A549 (cell line): ENCODE data around the gene RETREG1.

Source experiments
- EP300 ChIP-seq, 2 experiments: fragments of >200 bp; sonication (Bioruptor Twin); formaldehyde crosslinking; IDR thresholded peaks; 2 replicates in 1 of 2; 3 replicates in 1 of 2; pipeline ENCODE4 v1.6.1; 2016 to 2017
- ESRRA ChIP-seq: fragments of 150-350 bp; IDR thresholded peaks from 2 replicates; pipeline ENCODE4 v1.6.1; 2014; ENCODE audit warnings: mild to moderate bottlenecking, low read length, borderline replicate concordance
- HOXA7 ChIP-seq: fragments of 250-450 bp; sonication (Bioruptor Pico); IDR thresholded peaks from 2 replicates; pipeline ENCODE4 v1.5.0; 2020; ENCODE audit warnings: mild to moderate bottlenecking, moderate library complexity
- JUN ChIP-seq, 2 experiments: fragments of >200 bp; sonication (Bioruptor Twin); formaldehyde crosslinking; IDR thresholded peaks; 2 replicates in 1 of 2; 3 replicates in 1 of 2; pipeline ENCODE4 v1.6.1; 2016 to 2017
- KDM5A ChIP-seq: fragments of 200-600 bp; sonication (generic); IDR thresholded peaks from 2 replicates; pipeline ENCODE4 v1.6.1; 2016; ENCODE audit warnings: antibody characterized with exemption, mild to moderate bottlenecking
- MYC ChIP-seq: IDR thresholded peaks from 2 replicates; pipeline ENCODE4 v1.6.1; 2012; ENCODE audit warnings: mild to moderate bottlenecking, inconsistent platforms, low read length, improper control_type of control experiment, borderline replicate concordance
- POLR2A ChIP-seq: IDR thresholded peaks from 2 replicates; pipeline ENCODE4 v1.6.1; 2012; ENCODE audit warnings: mild to moderate bottlenecking, low read length
- RAD21 ChIP-seq, 2 experiments: fragments of >200 bp in 1 of 2; sonication (Bioruptor Twin) in 1 of 2; formaldehyde crosslinking in 1 of 2; IDR thresholded peaks in 1 of 2; conservative IDR thresholded peaks in 1 of 2; 2 replicates in 1 of 2; 3 replicates in 1 of 2; pipeline ENCODE4 v1.6.1; 2012 to 2018; ENCODE audit warnings: inconsistent platforms in 1 of 2
- SMC3 ChIP-seq: fragments of >200 bp; sonication (Bioruptor Twin); formaldehyde crosslinking; IDR thresholded peaks from 3 replicates; pipeline ENCODE4 v1.6.1; 2018; ENCODE audit warnings: inconsistent platforms
- SREBF2 ChIP-seq: fragments of 450-650 bp; IDR thresholded peaks from 2 replicates; pipeline ENCODE4 v1.6.1; 2014; ENCODE audit warnings: mild to moderate bottlenecking, moderate library complexity
- TF ChIP-seq, protein P1 (sequence below): IDR thresholded peaks from 2 replicates; pipeline ENCODE4 v1.6.1; 2012
- TF ChIP-seq, protein P2 (sequence below): fragments of >200 bp; sonication (Bioruptor Twin); formaldehyde crosslinking; IDR thresholded peaks from 3 replicates; pipeline ENCODE4 v1.5.1; 2016

DNA sequence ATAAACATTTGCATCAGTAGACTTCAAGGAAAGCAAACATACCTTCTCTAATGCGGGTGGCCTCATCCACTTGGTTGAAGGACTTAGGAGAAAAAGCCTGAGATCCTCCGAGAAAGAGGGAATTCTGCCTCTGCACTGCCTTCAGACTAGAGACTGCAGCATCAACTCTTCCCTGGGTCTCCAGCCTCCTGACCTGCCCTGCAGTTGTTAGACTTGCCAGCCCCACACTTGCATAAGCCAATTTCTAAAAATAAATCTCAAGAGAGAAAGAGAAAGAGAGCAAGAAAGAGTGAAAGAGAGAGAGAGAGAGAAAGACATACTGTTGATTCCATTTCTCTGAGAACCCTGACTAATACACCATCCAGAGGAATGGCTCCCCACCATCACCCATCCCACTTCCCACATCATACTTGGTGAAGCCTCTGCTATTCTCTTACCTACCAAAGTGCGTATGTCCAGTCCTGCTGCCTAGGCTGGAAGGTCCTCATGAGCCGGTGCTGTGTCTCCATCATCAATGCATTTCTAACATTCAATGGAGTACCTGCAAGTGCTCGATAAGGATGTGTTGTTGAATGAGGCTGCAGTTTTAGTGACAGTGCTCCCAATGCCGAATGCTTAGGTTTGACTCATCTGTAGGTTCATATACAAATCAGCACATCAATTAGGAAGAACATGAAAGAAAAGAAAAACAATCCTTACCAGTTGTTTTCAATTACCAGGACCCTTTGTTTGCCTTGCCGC lies 186.3 kb downstream of the RETREG1 start:
- no peak for TF ChIP-seq ESRRA
- TF ChIP-seq, protein P1, sequence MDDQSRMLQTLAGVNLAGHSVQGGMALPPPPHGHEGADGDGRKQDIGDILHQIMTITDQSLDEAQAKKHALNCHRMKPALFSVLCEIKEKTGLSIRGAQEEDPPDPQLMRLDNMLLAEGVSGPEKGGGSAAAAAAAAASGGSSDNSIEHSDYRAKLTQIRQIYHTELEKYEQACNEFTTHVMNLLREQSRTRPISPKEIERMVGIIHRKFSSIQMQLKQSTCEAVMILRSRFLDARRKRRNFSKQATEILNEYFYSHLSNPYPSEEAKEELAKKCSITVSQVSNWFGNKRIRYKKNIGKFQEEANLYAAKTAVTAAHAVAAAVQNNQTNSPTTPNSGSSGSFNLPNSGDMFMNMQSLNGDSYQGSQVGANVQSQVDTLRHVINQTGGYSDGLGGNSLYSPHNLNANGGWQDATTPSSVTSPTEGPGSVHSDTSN, result no peak
- no peak for TF ChIP-seq SMC3
- no peak for TF ChIP-seq RAD21 (conservative IDR thresholded peaks at IDR 0.05 in 1 of 2, IDR thresholded peaks at IDR 0.05 in 1 of 2)
- TF ChIP-seq, protein P2, sequence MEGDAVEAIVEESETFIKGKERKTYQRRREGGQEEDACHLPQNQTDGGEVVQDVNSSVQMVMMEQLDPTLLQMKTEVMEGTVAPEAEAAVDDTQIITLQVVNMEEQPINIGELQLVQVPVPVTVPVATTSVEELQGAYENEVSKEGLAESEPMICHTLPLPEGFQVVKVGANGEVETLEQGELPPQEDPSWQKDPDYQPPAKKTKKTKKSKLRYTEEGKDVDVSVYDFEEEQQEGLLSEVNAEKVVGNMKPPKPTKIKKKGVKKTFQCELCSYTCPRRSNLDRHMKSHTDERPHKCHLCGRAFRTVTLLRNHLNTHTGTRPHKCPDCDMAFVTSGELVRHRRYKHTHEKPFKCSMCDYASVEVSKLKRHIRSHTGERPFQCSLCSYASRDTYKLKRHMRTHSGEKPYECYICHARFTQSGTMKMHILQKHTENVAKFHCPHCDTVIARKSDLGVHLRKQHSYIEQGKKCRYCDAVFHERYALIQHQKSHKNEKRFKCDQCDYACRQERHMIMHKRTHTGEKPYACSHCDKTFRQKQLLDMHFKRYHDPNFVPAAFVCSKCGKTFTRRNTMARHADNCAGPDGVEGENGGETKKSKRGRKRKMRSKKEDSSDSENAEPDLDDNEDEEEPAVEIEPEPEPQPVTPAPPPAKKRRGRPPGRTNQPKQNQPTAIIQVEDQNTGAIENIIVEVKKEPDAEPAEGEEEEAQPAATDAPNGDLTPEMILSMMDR, result no peak
- TF ChIP-seq KDM5A, result no peak
- no peak for TF ChIP-seq MYC
- TF ChIP-seq EP300 (IDR thresholded peaks at IDR 0.05), result no peak
- no peak for TF ChIP-seq JUN (IDR thresholded peaks at IDR 0.05)
- TF ChIP-seq POLR2A, result no peak
- TF ChIP-seq SREBF2, result no peak
- no peak for TF ChIP-seq HOXA7 (CRISPR knock-in tag)
